ENCODE data around the gene NOVA2. TPM values are rescaled to one million over a fixed set of nuclear protein-coding genes. Genes with fewer than 3 reads are reported as not detected.

Gene NOVA2
- total and polyA plus RNA-seq, 2 donors from 2014 or later: 0.95 to 8.5 TPM

DNA sequence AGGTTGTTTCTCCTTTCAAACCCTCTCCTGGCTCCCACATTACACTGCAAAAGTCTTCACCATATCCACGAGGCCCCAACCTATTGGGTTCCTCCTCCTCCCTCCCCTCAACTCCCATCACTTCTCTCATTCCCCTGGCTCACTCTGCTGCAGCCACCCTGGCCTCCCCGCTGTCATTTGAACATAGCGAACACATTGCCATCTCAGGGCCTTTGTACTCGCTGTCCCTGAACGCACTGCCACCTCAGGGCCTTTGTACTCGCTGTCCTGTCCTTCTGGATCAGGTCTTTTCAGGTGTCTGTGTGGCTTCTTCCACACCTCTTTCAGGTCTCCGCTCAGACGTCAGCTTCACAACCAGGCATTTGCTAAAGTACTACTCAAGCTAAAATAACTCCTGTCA, 23.3 kb upstream of the NOVA2 start:
- TF ChIP-seq CTCF (IDR thresholded peaks at IDR 0.05; ENCODE audit: borderline replicate concordance, extremely low read depth, insufficient read depth): no peak
- Histone ChIP-seq H3K27me3 (ENCODE audit: control insufficient read depth, insufficient read depth, low read length) (no peaks in the 10 kb centered on the region), H3K9me3 (ENCODE audit: control insufficient read depth in 2 of 3, insufficient read depth in 1 of 3, low read length in 3 of 3) (no peaks in the 10 kb centered on the region), H3K9ac (ENCODE audit: low read length in 3 of 3) (no peak overlapping the region), H3K36me3 (ENCODE audit: control insufficient read depth in 2 of 3, insufficient read depth in 3 of 3, low read length in 3 of 3) (no peaks in the 10 kb centered on the region), H3K27ac (ENCODE audit: low read depth in 2 of 2, low read length in 2 of 2) (no peak overlapping the region), H3K4me1 (ENCODE audit: control insufficient read depth in 2 of 3, insufficient read depth in 2 of 3, low read depth in 1 of 3, low read length in 3 of 3) (peaks cover 0 to 10% (median 0%) of the 10 kb centered on the region in 3 donors), H3K4me3 (ENCODE audit: low read length in 3 of 3) (no peak overlapping the region)
- intact Hi-C loops (cut with DNase I): no loop called here
- FAIRE-seq: no peak
- DNase-seq: no peak

- Histone ChIP-seq H3K9ac (ENCODE audit: low read length in 3 of 3) (peak overlapping the region; percentile 81 to 84 (median 83)), H3K27ac (ENCODE audit: low read depth in 2 of 2, low read length in 2 of 2) (peak overlapping the region in 1 of 2 donors; percentile 48), H3K36me3 (ENCODE audit: control insufficient read depth in 2 of 3, insufficient read depth in 3 of 3, low read length in 3 of 3) (no peaks in the 10 kb centered on the region), H3K4me1 (ENCODE audit: control insufficient read depth in 2 of 3, insufficient read depth in 2 of 3, low read depth in 1 of 3, low read length in 3 of 3) (peaks cover 0 to 10% (median 0%) of the 10 kb centered on the region in 3 donors), H3K27me3 (ENCODE audit: control insufficient read depth, insufficient read depth, low read length) (no peaks in the 10 kb centered on the region), H3K9me3 (ENCODE audit: control insufficient read depth in 2 of 3, insufficient read depth in 1 of 3, low read length in 3 of 3) (no peaks in the 10 kb centered on the region), H3K4me3 (ENCODE audit: low read length in 3 of 3) (peak overlapping the region; percentile 88 to 98 (median 93))
- FAIRE-seq (no peak), DNase-seq (no peak)
- intact Hi-C loops (cut with DNase I): no loop called here
- no peak for TF ChIP-seq CTCF (IDR thresholded peaks at IDR 0.05; ENCODE audit: borderline replicate concordance, extremely low read depth, insufficient read depth)
These were observed 22.2 kb upstream of the NOVA2 start for GRCh38 chr19:45995715-45996385.

GRCh38 chr19:45994998-45995714, 21.5 kb upstream of the NOVA2 start, which contains the start of gene CCDC61:
TSS of gene CCDC61 (plus strand) at chr19:45995467. CDS start at chr19:46003019, 7,552 bp downstream.
- Histone ChIP-seq H3K9ac (ENCODE audit: low read length in 3 of 3) (peak within 1 kb of the TSS; percentile 81 to 84 (median 83)), H3K9me3 (ENCODE audit: control insufficient read depth in 2 of 3, insufficient read depth in 1 of 3, low read length in 3 of 3) (no peaks in the 10 kb centered on the region), H3K36me3 (ENCODE audit: control insufficient read depth in 2 of 3, insufficient read depth in 3 of 3, low read length in 3 of 3) (no peaks in the 10 kb centered on the region), H3K27me3 (ENCODE audit: control insufficient read depth, insufficient read depth, low read length) (no peaks in the 10 kb centered on the region), H3K4me1 (ENCODE audit: control insufficient read depth in 2 of 3, insufficient read depth in 2 of 3, low read depth in 1 of 3, low read length in 3 of 3) (peaks cover 0 to 10% (median 0%) of the 10 kb centered on the region in 3 donors), H3K27ac (ENCODE audit: low read depth in 2 of 2, low read length in 2 of 2) (peak within 1 kb of the TSS in 1 of 2 donors; percentile 48), H3K4me3 (ENCODE audit: low read length in 3 of 3) (peak within 1 kb of the TSS; percentile 88 to 98 (median 93))
- intact Hi-C loops (cut with DNase I): no loop called here
- no peak for TF ChIP-seq CTCF (IDR thresholded peaks at IDR 0.05; ENCODE audit: borderline replicate concordance, extremely low read depth, insufficient read depth)
- peak; percentile 99 for FAIRE-seq
- peak; percentile 97 to 100 (median 99) for DNase-seq
